AG09319 (cell line): Measurements from ENCODE around the gene RHOH.

Source experiments
- DNase-seq: peaks from one replicate; pipeline ENCODE4 v3.0.0-alpha.2; 2010; ENCODE audit warnings: low read depth; ENCODE audit errors: extremely low read depth
- TF ChIP-seq, protein P1 (sequence below): IDR thresholded peaks from 2 replicates; pipeline ENCODE4 v1.5.1; 2011; ENCODE audit warnings: low read depth, mild to moderate bottlenecking, inconsistent platforms, low read length, moderate library complexity

RHOH gene

DNA sequence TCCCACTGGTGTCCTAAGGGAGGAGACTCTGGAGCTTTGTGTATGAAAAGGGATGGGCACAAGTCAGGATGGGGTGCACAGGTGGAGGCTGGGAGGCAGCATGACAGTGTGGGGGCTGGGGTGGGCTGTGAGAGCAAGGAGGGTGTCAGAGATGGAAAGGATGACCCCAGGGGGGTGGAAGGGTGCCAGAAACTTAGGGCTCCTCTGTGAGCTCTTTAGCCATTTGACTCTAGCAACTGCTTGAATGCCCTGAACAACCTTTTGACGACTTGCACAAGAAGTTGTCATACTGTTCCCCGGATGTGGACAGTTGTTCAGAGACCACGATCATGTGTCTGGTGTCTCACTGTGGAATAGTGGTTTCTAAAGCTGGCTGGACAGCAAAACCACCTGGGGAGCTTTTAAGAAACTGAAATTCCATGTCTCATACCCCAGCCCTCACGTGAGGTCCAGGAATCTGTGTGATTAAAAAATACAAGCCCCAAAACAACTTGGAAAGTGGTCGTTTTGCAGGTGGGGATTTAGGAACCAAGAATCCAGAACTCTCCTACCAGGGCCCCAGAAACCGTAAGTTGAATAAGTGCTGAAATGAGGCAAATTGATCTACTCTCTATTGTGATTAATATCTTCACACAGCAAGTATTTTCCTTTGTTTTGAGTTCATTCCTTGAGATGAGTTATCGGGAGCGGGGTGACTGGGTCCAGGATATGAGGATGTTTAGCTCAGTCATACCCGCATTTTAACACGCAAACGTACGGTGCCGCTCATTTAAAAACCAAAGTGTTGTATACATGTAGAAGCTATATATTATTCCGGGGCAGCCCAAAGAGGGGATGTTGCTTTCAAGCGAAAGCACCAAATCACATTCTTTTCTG is 3.4 kb downstream of the RHOH start:
- TF ChIP-seq, protein P1, sequence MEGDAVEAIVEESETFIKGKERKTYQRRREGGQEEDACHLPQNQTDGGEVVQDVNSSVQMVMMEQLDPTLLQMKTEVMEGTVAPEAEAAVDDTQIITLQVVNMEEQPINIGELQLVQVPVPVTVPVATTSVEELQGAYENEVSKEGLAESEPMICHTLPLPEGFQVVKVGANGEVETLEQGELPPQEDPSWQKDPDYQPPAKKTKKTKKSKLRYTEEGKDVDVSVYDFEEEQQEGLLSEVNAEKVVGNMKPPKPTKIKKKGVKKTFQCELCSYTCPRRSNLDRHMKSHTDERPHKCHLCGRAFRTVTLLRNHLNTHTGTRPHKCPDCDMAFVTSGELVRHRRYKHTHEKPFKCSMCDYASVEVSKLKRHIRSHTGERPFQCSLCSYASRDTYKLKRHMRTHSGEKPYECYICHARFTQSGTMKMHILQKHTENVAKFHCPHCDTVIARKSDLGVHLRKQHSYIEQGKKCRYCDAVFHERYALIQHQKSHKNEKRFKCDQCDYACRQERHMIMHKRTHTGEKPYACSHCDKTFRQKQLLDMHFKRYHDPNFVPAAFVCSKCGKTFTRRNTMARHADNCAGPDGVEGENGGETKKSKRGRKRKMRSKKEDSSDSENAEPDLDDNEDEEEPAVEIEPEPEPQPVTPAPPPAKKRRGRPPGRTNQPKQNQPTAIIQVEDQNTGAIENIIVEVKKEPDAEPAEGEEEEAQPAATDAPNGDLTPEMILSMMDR = no peak
- DNase-seq = no peak

DNA sequence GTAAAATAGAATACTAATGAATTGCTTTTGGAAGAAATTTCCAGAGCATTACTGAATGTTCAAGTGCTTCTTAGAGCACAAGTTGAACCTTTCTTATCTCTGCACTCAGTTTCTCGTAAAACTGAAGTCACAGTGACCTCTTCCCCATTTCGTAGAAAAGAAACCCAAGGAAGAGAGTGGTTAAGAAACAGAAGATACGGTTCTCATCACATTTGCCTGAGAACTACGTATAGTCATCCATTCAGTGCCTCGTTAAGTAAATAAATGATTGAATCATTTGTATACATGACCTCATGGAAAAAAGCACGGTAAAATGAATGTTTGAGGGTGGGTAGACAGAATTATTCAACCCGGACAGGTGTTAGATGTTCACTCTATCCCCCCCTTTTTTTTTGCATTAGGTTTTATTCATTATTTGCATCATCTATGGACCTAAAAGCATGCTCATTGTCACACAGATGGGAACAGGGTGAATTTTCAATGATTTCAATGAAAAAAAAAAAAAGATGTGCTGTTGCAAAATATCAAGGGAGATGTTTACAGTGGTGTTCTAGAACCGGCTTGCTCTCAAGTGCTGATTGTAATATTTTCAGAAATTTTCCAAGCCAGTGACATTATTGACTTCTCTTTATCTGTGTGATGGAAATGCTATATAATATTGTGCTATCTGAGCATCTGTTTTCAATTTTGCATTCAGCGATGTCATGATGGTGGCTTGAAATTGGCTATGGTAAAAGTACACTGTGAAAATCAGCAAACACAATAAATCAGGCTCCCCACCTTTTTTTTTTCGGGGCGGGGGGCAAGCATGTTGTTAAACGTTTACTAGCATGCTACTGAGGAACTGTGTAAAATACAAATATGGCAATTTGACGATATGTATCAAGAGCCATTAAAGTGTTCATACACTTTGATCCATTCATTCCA is 4.3 kb downstream of the RHOH start:
- no peak for DNase-seq
- TF ChIP-seq, protein P1 = no peak

DNA sequence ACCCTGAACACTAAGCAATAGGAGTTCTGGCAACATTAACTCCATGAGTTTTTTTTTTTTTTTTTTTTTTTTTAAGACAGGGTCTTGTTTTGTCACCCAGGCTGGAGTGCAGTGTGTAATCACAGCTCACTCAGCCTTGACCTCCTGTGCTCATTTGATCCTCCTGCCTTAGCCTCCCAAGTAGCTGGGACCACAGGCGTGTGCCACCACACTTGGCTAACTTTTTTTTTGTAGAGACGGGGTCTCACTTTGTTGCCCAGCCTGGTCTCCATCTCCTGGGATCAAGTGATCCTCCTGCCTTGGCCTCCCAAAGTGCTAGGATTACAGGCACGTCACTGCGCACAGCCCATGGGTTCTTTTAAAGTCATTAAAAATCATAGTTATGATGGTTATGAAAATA is 5.1 kb downstream of the RHOH start:
- TF ChIP-seq, protein P1 = no peak
- no peak for DNase-seq

DNA sequence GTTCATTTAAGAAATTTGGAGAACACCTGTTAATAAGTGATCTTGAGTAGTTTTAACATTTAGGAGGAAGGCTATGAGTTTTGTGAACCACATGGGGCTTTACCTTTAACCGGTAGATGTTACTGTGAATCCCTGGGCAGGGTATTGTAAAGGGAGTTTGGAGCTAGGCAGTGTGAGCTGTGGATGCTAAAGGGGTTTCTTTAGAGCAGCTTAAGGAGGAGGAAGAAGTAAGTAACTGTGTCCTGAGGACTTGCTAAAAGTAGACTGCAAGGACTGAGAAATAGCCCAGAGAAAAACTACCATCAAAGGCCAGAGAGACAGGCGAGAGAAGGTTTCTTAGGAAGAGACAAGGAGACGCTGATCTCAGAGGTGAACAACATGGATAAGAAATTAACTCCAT is 5.6 kb downstream of the RHOH start:
- TF ChIP-seq, protein P1 = no peak
- DNase-seq = no peak

DNA sequence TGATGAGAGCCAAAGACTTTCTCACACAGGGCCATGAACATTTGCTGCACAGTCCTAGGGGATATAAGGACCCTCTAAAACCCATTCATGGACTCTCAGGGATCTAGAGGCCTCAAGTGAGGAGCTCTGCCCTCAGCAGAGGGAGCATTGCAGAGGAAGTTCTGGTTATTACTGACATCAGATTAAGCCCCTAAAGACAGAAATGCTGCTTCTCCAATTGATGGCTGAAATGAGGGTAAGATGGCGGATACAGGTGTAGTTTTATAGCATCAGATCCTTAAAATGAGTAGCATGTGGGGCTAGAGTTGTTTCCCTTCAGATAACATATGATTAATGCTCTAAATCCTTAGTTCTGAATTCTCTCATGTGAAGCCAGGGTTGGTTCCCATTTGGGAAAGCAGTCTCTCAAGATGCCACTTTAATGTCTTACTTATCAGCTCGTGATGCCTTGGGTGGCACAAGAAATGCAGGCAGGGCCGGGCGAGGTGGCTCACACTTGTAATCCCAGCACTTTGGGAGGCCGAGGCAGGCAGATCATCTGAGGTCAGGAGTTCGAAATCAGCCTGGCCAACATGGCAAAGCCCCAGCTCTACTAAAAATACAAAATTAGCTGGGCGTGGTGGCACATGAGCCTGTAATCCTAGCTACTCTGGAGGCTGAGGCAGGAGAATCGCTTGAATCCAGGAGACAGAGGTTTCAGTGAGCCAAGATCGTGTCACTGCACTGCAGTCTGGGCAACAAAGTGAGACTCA is 7.9 kb downstream of the RHOH start:
- no peak for DNase-seq
- TF ChIP-seq, protein P1 = no peak

DNA sequence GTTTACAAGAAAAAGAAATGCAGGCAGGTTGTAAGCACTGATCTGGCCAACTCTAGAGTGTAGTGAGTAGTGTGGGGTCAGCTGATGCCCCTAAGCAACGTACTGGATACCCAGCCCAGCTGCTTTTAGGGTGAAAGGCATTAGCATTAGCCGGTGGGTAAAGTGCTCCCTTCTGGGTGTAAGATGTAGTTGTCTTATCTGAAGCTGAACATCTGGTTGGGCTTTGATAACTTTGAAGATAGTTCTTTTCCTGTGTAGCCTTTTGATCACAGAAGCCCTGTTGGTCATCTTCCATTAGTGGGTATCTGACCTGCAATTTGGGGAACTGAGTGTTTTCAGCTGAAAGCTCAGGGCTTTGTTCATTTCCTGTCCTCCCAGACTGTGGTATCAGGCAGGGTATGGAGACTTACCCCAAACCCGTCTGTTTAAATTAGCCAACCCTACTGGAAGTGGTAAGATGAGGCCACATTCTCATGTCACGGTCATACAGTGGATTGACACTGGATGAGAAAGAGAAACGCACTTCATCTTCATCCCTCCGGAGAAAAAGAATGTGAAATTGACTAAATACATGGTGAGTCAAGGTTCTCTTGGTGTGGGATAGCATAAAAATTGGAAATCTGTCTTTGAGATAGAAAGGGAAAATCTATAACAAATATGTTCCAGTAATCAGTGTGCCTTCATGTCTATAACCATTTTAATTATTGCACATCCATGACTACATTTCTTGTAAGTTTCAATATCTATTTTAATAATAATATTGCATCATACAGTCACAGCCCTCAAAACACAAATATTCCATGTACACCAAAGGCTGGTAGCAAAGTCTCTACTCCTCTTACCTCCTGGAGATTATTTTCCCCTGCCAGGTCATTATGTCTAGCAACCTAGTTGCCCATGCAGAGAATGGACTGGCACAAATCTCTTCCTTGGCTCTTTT is 8.7 kb downstream of the RHOH start:
- DNase-seq = no peak
- TF ChIP-seq, protein P1 = no peak
